SK-N-SH treated with all-trans-retinoic acid at 6 μM for 48 hours (cell line): ENCODE results near the gene IRAG1.

Experiments
- ARNTL ChIP-seq: fragments of 450-650 bp; formaldehyde crosslinking; IDR thresholded peaks from 2 replicates; pipeline ENCODE4 v1.5.0; 2020; ENCODE audit warnings: low read depth, mild to moderate bottlenecking, moderate library complexity, borderline replicate concordance
- BACH2 ChIP-seq: fragments of 250-450 bp; sonication (Bioruptor Pico); IDR thresholded peaks from 2 replicates; pipeline ENCODE4 v1.9.0; 2021; ENCODE audit warnings: mild to moderate bottlenecking, borderline replicate concordance
- ISL1 ChIP-seq: fragments of 250-450 bp; sonication (Bioruptor Pico); IDR thresholded peaks from 2 replicates; pipeline ENCODE4 v2.1.2; 2022; ENCODE audit warnings: mild to moderate bottlenecking, moderate library complexity
- RARB ChIP-seq: fragments of 250-450 bp; sonication (Bioruptor Pico); IDR thresholded peaks from 2 replicates; pipeline ENCODE4 v1.8.0; 2021; ENCODE audit warnings: mild to moderate bottlenecking, moderate library complexity
- ZFP30 ChIP-seq: fragments of 450-650 bp; formaldehyde crosslinking; IDR thresholded peaks from 2 replicates; pipeline ENCODE4 v1.5.0; 2022; ENCODE audit warnings: mild to moderate bottlenecking, moderate library complexity
- ZNF565 ChIP-seq: fragments of 450-650 bp; formaldehyde crosslinking; conservative IDR thresholded peaks from 2 replicates; pipeline ENCODE4 v1.5.0; 2020; ENCODE audit warnings: low read depth, mild to moderate bottlenecking, moderate library complexity
- TF ChIP-seq, protein P1 (sequence below): fragments of 250-450 bp; sonication (Bioruptor Pico); IDR thresholded peaks from 2 replicates; pipeline ENCODE4 v1.8.0; 2020; ENCODE audit warnings: mild to moderate bottlenecking, moderate library complexity, borderline replicate concordance
- TF ChIP-seq, protein P2 (sequence below): fragments of 250-450 bp; sonication (Bioruptor Pico); IDR thresholded peaks from 2 replicates; pipeline ENCODE4 v1.5.1; 2021; ENCODE audit warnings: mild to moderate bottlenecking, moderate library complexity
- TF ChIP-seq, protein P3 (sequence below): fragments of 250-450 bp; sonication (Bioruptor Pico); IDR thresholded peaks from 2 replicates; pipeline ENCODE4 v1.5.0; 2020; ENCODE audit warnings: mild to moderate bottlenecking, moderate library complexity

DNA sequence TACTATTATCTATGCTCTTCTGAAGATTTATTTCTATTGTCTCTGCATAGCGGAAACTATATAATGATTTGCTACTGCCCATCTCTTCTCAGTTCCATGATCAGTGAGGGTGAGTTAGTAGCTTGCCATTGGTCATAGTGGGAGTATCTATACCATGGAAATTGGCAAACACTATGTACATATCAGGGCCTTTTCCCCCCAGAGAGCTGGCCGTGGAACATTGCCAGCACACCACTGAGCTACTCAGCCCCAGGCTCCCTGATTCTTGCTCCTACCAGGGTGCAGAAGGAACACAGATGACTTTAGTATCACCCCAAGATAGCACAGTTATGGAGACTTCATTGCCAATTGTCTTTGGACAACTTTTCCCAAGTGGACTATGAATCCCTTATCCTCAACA lies 33.2 kb downstream of the IRAG1 start:
- TF ChIP-seq, protein P1, sequence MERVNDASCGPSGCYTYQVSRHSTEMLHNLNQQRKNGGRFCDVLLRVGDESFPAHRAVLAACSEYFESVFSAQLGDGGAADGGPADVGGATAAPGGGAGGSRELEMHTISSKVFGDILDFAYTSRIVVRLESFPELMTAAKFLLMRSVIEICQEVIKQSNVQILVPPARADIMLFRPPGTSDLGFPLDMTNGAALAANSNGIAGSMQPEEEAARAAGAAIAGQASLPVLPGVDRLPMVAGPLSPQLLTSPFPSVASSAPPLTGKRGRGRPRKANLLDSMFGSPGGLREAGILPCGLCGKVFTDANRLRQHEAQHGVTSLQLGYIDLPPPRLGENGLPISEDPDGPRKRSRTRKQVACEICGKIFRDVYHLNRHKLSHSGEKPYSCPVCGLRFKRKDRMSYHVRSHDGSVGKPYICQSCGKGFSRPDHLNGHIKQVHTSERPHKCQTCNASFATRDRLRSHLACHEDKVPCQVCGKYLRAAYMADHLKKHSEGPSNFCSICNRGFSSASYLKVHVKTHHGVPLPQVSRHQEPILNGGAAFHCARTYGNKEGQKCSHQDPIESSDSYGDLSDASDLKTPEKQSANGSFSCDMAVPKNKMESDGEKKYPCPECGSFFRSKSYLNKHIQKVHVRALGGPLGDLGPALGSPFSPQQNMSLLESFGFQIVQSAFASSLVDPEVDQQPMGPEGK = no peak
- no peak for TF ChIP-seq ZFP30 (CRISPR knock-in tag)
- TF ChIP-seq ISL1 (CRISPR knock-in tag) = no peak
- TF ChIP-seq RARB = no peak
- TF ChIP-seq, protein P2, sequence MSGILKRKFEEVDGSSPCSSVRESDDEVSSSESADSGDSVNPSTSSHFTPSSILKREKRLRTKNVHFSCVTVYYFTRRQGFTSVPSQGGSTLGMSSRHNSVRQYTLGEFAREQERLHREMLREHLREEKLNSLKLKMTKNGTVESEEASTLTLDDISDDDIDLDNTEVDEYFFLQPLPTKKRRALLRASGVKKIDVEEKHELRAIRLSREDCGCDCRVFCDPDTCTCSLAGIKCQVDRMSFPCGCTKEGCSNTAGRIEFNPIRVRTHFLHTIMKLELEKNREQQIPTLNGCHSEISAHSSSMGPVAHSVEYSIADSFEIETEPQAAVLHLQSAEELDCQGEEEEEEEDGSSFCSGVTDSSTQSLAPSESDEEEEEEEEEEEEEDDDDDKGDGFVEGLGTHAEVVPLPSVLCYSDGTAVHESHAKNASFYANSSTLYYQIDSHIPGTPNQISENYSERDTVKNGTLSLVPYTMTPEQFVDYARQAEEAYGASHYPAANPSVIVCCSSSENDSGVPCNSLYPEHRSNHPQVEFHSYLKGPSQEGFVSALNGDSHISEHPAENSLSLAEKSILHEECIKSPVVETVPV (CRISPR knock-in tag) = no peak
- TF ChIP-seq, protein P3, sequence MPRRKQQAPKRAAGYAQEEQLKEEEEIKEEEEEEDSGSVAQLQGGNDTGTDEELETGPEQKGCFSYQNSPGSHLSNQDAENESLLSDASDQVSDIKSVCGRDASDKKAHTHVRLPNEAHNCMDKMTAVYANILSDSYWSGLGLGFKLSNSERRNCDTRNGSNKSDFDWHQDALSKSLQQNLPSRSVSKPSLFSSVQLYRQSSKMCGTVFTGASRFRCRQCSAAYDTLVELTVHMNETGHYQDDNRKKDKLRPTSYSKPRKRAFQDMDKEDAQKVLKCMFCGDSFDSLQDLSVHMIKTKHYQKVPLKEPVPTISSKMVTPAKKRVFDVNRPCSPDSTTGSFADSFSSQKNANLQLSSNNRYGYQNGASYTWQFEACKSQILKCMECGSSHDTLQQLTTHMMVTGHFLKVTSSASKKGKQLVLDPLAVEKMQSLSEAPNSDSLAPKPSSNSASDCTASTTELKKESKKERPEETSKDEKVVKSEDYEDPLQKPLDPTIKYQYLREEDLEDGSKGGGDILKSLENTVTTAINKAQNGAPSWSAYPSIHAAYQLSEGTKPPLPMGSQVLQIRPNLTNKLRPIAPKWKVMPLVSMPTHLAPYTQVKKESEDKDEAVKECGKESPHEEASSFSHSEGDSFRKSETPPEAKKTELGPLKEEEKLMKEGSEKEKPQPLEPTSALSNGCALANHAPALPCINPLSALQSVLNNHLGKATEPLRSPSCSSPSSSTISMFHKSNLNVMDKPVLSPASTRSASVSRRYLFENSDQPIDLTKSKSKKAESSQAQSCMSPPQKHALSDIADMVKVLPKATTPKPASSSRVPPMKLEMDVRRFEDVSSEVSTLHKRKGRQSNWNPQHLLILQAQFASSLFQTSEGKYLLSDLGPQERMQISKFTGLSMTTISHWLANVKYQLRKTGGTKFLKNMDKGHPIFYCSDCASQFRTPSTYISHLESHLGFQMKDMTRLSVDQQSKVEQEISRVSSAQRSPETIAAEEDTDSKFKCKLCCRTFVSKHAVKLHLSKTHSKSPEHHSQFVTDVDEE = no peak
- TF ChIP-seq ARNTL (CRISPR knock-in tag) = no peak
- no peak for TF ChIP-seq ZNF565 (CRISPR knock-in tag)
- TF ChIP-seq BACH2 (CRISPR knock-in tag) = no peak
